Measurements from ENCODE around the gene TEAD3. TPM values are rescaled to one million over a fixed set of nuclear protein-coding genes. Genes with fewer than 3 reads are reported as not detected.

Gene TEAD3
- total and polyA plus RNA-seq, 11 donors, result 25.8 to 54.3 (median 35.2) TPM

DNA sequence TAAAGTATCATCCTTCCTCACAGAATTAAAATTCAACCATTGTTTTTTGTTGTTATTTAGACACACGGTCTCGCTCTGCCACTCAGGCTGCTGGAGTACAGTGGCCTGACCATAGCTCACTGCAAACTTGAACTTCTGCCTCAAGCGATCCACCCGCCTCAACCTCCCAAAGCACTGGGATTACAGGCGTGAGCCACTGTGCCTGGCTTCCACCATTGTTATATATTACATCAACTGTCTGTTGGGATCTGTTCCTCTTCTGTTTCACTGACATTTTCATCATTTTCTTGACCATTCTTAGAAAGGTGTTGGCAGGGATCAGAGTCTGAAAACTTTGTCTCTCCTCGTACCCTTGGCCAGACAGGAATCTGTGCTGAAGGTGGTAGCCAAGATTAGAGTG, 37.1 kb upstream of the TEAD3 start:
- Histone ChIP-seq H3K4me1 (no peaks in the 10 kb centered on the region), H3K27ac (no peak overlapping the region), H3K36me3 (no peaks in the 10 kb centered on the region), H3K9me3 (no peaks in the 10 kb centered on the region), H3K27me3 (peaks cover 0 to 7% (median 0%) of the 10 kb centered on the region in 9 donors), H3K4me3 (no peak overlapping the region)
- intact Hi-C loops (cut with DNase I), result no loop called here
- DNase-seq (no peak), ATAC-seq (no peak)
- TF ChIP-seq, protein P1, sequence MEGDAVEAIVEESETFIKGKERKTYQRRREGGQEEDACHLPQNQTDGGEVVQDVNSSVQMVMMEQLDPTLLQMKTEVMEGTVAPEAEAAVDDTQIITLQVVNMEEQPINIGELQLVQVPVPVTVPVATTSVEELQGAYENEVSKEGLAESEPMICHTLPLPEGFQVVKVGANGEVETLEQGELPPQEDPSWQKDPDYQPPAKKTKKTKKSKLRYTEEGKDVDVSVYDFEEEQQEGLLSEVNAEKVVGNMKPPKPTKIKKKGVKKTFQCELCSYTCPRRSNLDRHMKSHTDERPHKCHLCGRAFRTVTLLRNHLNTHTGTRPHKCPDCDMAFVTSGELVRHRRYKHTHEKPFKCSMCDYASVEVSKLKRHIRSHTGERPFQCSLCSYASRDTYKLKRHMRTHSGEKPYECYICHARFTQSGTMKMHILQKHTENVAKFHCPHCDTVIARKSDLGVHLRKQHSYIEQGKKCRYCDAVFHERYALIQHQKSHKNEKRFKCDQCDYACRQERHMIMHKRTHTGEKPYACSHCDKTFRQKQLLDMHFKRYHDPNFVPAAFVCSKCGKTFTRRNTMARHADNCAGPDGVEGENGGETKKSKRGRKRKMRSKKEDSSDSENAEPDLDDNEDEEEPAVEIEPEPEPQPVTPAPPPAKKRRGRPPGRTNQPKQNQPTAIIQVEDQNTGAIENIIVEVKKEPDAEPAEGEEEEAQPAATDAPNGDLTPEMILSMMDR (IDR thresholded peaks at IDR 0.05), result no peak
- TF ChIP-seq POLR2A (IDR thresholded peaks at IDR 0.05), result no peak
- WGBS, 4 donors, result 69 to 79% (median 76%) methylated on average over 6 of the region's 6 CpGs

DNA sequence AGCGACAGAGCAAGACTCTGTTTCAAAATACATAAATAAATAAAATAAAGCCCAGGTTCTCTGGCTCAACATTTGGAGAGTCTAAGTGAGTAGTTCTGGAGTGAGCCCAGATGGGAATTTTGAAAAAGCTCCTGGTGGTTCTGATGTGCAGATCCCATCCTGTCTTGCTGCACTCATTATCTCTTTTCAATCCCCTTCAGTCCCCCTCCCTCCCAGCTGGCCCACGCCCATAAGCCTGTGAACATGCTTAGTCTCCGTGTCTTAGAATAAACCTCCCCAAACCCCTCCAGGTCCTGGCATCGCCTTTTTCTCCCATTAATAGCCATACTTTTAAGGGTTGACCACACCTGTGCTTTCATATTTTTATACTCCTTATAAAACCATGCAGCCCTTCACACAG, 35.2 kb upstream of the TEAD3 start:
- intact Hi-C loops (cut with DNase I), result no loop called here
- H3K4me1 ChIP-seq, result no peaks in the 10 kb centered on the region
- H3K27me3 ChIP-seq, result peaks cover 0 to 7% (median 0%) of the 10 kb centered on the region in 9 donors
- no peak for ATAC-seq
- WGBS, 4 donors, result 76 to 89% (median 79%) methylated on average over 4 of the region's 4 CpGs
- H3K4me3 ChIP-seq, result no peak overlapping the region
- no peaks in the 10 kb centered on the region for H3K36me3 ChIP-seq
- TF ChIP-seq, protein P1 (IDR thresholded peaks at IDR 0.05), result no peak
- no peak for TF ChIP-seq POLR2A (IDR thresholded peaks at IDR 0.05)
- no peaks in the 10 kb centered on the region for H3K9me3 ChIP-seq
- no peak for DNase-seq
- no peak overlapping the region for H3K27ac ChIP-seq

DNA sequence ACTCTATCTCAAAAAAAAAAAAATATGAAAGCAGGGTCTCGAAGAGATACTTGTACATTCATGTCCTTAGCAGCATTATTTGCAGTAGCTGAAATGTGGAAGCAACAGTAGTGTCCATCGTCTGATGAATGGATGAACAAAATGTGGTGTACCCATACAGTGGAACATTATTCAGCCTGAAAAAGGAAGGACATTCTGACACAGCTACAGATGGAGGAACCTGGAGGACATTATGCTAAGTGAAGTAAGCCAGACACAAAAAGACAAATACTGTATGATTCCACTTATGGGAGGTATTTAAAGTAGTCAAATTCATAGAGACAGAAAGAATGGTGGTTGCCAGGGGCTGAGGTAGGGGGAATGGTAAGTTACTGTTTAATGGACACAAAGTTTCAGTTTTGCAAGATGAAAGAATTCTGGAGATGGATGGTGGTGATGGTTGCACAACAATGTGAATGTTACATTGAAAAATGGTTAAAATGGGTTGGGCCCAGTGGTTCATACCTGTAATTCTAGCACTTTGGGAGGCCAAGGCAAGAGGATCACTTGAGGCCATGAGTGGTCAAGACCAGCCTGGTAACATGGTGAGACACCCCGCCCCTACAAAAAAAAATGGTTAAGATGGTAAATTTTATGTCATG, 27.6 kb upstream of the TEAD3 start:
- WGBS, 4 donors, result 86 to 92% (median 90%) methylated on average over 3 of the region's 3 CpGs
- intact Hi-C loops (cut with DNase I), result loop anchor here in 8 of 10 donors (5.0 to 10.0 kb wide), 5 partner anchors 48 to 233 kb away; partner anchors contain the start of gene ARMC12 (in 1 of the 8)

More for the DNA sequence above, 27.6 kb upstream of the TEAD3 start:
- Histone ChIP-seq H3K36me3 (no peaks in the 10 kb centered on the region), H3K4me3 (no peak overlapping the region), H3K4me1 (peaks cover 0 to 12% (median 0%) of the 10 kb centered on the region in 12 donors), H3K27me3 (peaks cover 0 to 3% (median 0%) of the 10 kb centered on the region in 9 donors), H3K27ac (no peak overlapping the region), H3K9me3 (no peaks in the 10 kb centered on the region)
- ATAC-seq (no peak), DNase-seq (no peak)
- TF ChIP-seq, protein P1 (IDR thresholded peaks at IDR 0.05), result no peak
- no peak for TF ChIP-seq POLR2A (IDR thresholded peaks at IDR 0.05)
